Stimulated activated memory B cell treated with anti-CD40 and anti-IgM and Interleukin-4, amounts not matched to agents 10 μg/mL and 1 μg/mL and 100 μg/mL, for 72 hours (primary cell): ENCODE data around the gene ARID3A.
"Not testable (repeated sequence)": the region's sequence is repeated elsewhere in the genome, so short reads cannot be mapped to it uniquely, and the experiment has no call there.

ENCODE experiments used
- ATAC-seq: fragments of 150-1000 bp; cut with Tn5 transposase; 2 replicates; pipeline ENCODE4 v1.10.0; 2021
- H3K27ac Mint-ChIP-seq: one replicate; pipeline ENCODE4 v1.8.0; 2022; ENCODE audit warnings: mild to moderate bottlenecking, mixed read lengths
- H3K27me3 Mint-ChIP-seq: one replicate; pipeline ENCODE4 v1.8.0; 2022; ENCODE audit warnings: mixed read lengths
- H3K36me3 Mint-ChIP-seq: one replicate; pipeline ENCODE4 v1.8.0; 2022; ENCODE audit warnings: mixed read lengths
- H3K4me1 Mint-ChIP-seq: one replicate; pipeline ENCODE4 v1.8.0; 2022; ENCODE audit warnings: mixed read lengths
- H3K4me3 Mint-ChIP-seq: one replicate; pipeline ENCODE4 v1.8.0; 2022; ENCODE audit warnings: mild to moderate bottlenecking, moderate library complexity, mixed read lengths
- H3K9me3 Mint-ChIP-seq: one replicate; pipeline ENCODE4 v1.8.0; 2022; ENCODE audit warnings: mixed read lengths

The ARID3A gene, protein sequence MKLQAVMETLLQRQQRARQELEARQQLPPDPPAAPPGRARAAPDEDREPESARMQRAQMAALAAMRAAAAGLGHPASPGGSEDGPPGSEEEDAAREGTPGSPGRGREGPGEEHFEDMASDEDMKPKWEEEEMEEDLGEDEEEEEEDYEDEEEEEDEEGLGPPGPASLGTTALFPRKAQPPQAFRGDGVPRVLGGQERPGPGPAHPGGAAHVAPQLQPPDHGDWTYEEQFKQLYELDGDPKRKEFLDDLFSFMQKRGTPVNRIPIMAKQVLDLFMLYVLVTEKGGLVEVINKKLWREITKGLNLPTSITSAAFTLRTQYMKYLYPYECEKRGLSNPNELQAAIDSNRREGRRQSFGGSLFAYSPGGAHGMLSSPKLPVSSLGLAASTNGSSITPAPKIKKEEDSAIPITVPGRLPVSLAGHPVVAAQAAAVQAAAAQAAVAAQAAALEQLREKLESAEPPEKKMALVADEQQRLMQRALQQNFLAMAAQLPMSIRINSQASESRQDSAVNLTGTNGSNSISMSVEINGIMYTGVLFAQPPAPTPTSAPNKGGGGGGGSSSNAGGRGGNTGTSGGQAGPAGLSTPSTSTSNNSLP

GRCh38 chr19:925526-926322 is at the start of gene ARID3A:
Gene ARID3A, plus strand, starts transcription at chr19:926035. Its CDS starts 3,494 bp downstream, at chr19:929529.
- Mint-ChIP-seq H3K27ac (peak within 1 kb of the TSS; percentile 89), H3K36me3 (peaks cover 5% of the 10 kb centered on the region)

DNA sequence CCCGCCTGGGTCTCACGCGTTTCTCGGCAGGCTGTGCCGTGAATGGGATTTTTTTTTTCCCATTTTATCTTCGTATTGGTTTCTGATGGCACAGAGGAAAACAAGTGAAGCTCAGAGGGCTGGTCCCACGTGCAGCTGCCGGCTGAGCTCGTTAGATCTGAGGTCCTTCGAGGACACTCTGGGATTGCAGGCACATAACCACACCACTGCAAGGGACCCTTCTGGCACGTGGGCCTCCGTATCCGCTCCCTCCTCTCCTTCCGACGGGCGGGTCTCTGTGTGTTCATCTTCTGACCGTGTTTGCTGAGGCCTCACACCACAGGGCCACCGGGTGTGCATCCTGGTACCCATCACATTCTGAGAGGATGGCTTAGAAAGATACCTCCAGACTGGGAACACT is 49.7 kb upstream of the ARID3A start:
- no peaks in the 10 kb centered on the region for H3K27me3 Mint-ChIP-seq
- peaks cover 24% of the 10 kb centered on the region for H3K36me3 Mint-ChIP-seq
- H3K4me3 Mint-ChIP-seq = no peak overlapping the region
- peaks cover 34% of the 10 kb centered on the region for H3K4me1 Mint-ChIP-seq
- ATAC-seq = no peak
- no peaks in the 10 kb centered on the region for H3K9me3 Mint-ChIP-seq
- no peak overlapping the region for H3K27ac Mint-ChIP-seq

More at GRCh38 chr19:925526-926322, at the start of gene ARID3A:
- H3K4me1 Mint-ChIP-seq = peaks cover 40% of the 10 kb centered on the region
- H3K27me3 Mint-ChIP-seq = no peaks in the 10 kb centered on the region
- no peaks in the 10 kb centered on the region for H3K9me3 Mint-ChIP-seq
- peak; percentile 77 for ATAC-seq
- peak within 1 kb of the TSS; percentile 91 for H3K4me3 Mint-ChIP-seq

GRCh38 chr19:876780-877314 is 49.0 kb upstream of the ARID3A start:
- H3K36me3 Mint-ChIP-seq = peaks cover 25% of the 10 kb centered on the region
- no peak overlapping the region for H3K4me3 Mint-ChIP-seq
- ATAC-seq = no peak
- H3K27ac Mint-ChIP-seq = no peak overlapping the region
- H3K27me3 Mint-ChIP-seq = no peaks in the 10 kb centered on the region
- no peaks in the 10 kb centered on the region for H3K9me3 Mint-ChIP-seq
- peaks cover 26% of the 10 kb centered on the region for H3K4me1 Mint-ChIP-seq

GRCh38 chr19:877992-878660 is 47.7 kb upstream of the ARID3A start:
- not testable (repeated sequence) for H3K27ac Mint-ChIP-seq, H3K4me3 Mint-ChIP-seq, ATAC-seq, H3K27me3 Mint-ChIP-seq, H3K9me3 Mint-ChIP-seq
- H3K4me1 Mint-ChIP-seq = peaks cover 17% of the 10 kb centered on the region
- peaks cover 38% of the 10 kb centered on the region for H3K36me3 Mint-ChIP-seq

DNA sequence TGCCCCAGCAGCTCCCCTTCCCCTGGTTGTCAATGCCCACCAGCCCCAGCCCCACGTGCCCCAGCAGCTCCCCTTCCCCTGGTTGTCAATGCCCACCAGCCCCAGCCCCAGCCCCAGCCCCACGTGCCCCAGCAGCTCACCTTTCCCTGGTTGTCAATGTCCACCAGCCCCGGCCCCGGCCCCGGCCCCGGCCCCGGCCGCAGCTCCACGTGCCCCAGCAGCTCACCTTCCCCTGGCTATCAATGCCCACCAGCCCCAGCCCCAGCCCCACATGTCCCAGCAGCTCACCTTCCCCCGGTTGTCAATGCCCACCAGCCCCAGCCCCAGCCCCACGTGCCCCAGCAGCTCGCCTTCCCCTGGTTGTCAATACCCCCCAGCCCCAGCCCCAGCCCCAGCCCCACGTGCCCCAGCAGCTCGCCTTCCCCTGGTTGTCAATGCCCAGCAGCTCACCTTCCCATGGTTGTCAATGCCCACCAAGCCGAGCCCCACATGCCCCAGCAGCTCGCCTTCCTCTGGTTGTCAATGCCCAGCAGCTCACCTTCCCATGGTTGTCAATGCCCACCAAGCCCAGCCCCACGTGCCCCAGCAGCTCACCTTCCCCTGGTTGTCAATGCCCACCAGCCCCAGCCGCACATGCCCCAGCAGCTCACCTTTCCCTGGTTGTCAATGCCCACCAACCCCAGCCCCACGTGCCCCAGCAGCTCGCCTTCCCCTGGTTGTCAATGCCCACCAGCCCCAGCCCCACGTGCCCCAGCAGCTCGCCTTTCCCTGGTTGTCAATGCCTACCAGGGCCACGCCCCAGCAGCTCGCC is 46.9 kb upstream of the ARID3A start:
- not testable (repeated sequence) for ATAC-seq, H3K27ac Mint-ChIP-seq, H3K9me3 Mint-ChIP-seq, H3K27me3 Mint-ChIP-seq, H3K4me3 Mint-ChIP-seq
- H3K4me1 Mint-ChIP-seq = peaks cover 17% of the 10 kb centered on the region
- H3K36me3 Mint-ChIP-seq = peaks cover 44% of the 10 kb centered on the region

DNA sequence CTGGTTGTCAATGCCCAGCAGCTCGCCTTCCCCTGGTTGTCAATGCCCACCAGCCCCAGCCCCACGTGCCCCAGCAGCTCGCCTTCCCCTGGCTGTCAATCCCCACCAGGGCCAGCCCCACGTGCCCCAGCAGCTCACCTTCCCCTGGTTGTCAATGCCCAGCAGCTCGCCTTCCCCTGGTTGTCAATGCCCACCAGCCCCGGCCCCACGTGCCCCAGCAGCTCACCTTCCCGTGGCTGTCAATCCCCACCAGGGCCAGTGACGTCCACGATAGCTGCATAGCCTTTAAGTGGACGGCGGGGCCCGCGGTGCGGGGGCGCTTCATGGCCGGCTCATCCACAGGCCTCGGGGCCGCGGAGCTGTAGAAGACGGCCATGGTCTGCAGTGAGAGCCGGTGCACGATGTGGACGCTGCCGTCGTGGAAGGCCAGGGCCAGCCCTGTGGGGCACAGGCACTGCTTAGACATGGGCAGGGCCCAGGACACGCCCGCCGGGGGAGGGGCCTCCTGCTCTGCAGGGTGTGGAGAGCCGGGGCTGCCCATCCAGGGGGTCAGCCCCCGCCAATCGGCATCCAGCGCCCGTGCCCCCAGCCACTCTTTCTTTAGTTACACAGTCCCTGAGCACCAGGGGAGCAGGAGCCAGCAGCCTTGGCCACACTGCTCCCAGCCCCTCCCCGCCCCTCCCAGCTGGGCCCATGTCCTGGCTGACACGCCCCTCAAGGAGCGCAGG is 46.0 kb upstream of the ARID3A start:
- Mint-ChIP-seq H3K27me3 (no peaks in the 10 kb centered on the region), H3K36me3 (peaks cover 44% of the 10 kb centered on the region), H3K9me3 (no peaks in the 10 kb centered on the region), H3K27ac (no peak overlapping the region), H3K4me3 (no peak overlapping the region), H3K4me1 (peaks cover 17% of the 10 kb centered on the region)
- ATAC-seq = no peak

GRCh38 chr19:881385-882071 is 44.3 kb upstream of the ARID3A start:
- no peak overlapping the region for H3K27ac Mint-ChIP-seq

GRCh38 chr19:882871-883497 is 42.9 kb upstream of the ARID3A start:
- peaks cover 47% of the 10 kb centered on the region for H3K36me3 Mint-ChIP-seq
- H3K27ac Mint-ChIP-seq = no peak overlapping the region
- no peak overlapping the region for H3K4me3 Mint-ChIP-seq
- H3K4me1 Mint-ChIP-seq = peaks cover 10% of the 10 kb centered on the region
- no peaks in the 10 kb centered on the region for H3K27me3 Mint-ChIP-seq
- no peak for ATAC-seq
- H3K9me3 Mint-ChIP-seq = no peaks in the 10 kb centered on the region

More at GRCh38 chr19:881385-882071, 44.3 kb upstream of the ARID3A start:
- Mint-ChIP-seq H3K9me3 (no peaks in the 10 kb centered on the region), H3K27me3 (no peaks in the 10 kb centered on the region), H3K36me3 (peaks cover 47% of the 10 kb centered on the region), H3K4me1 (peaks cover 10% of the 10 kb centered on the region), H3K4me3 (no peak overlapping the region)
- ATAC-seq = no peak

DNA sequence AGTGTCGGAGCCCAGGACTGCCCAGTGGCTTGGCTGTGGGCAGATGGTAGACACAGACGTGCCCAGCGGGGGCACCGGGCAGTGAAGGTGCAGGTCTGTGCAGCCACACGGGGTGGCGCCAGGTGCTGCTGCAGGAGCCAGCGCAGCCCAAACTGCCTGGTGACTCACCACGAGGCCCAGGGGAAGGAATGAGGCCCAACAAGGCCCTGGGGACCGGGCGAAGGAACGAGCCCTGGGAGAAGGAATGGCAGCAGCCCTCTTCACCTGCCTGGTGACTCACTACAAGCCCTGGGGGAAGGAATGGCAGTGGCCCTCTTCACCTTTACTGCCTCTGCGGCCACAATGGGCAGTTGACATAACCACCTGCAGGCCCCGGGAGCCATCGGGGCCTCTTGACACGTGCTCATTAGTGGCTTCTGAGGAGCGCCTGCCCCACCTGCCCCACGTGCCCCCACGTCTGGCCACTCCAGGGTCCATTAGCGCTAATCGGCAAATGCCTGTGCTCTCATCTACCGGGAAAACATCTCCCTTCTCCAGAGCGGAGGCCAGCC is 42.1 kb upstream of the ARID3A start:
- peaks cover 48% of the 10 kb centered on the region for H3K36me3 Mint-ChIP-seq
- no peak for ATAC-seq
- H3K27ac Mint-ChIP-seq = no peak overlapping the region

DNA sequence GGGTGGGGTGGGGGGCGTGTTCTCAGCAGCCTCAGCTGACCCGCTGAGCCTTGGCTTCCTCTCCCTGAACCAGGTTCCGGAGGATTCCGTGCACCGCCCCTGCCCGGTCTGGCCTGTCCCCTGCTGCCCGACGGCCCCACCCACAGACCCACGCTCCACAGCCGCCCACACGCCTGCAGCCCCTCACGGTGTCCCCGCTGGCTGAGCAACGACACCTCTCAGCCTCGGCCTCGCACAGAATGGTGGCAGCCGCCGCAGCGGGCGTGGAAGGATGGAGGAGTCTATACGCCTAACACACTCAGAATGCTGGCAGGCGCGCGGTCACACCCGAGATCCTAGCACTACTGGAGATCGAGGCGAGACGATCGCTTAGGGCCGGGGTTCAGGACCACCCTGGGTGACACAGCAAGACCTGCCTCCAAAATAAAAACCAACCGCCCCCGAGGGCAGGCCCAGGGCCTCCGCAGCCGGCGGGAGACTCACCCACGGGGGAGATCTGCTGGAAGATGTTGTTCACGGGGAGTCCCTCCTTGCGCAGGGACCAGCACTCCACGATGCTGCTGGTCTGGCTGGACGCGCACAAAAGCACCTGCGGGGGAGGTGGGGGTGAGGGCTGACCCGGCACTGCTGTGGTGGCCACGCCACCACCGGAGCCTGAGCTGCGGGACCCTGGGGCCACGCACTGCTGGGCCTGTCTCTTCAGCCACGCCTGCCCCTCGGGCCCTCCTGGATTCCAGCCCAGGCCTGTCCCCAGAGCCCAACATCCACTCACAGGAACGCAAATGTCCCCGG is 41.2 kb upstream of the ARID3A start:
- peaks cover 45% of the 10 kb centered on the region for H3K36me3 Mint-ChIP-seq
- H3K4me3 Mint-ChIP-seq = no peak overlapping the region
- H3K27ac Mint-ChIP-seq = no peak overlapping the region
- no peaks in the 10 kb centered on the region for H3K9me3 Mint-ChIP-seq
- ATAC-seq = no peak
- H3K27me3 Mint-ChIP-seq = no peaks in the 10 kb centered on the region
- peaks cover 12% of the 10 kb centered on the region for H3K4me1 Mint-ChIP-seq

More for the DNA sequence above, 42.1 kb upstream of the ARID3A start:
- Mint-ChIP-seq H3K27me3 (no peaks in the 10 kb centered on the region), H3K9me3 (no peaks in the 10 kb centered on the region), H3K4me1 (peaks cover 14% of the 10 kb centered on the region), H3K4me3 (no peak overlapping the region)

GRCh38 chr19:885536-886224 is 40.2 kb upstream of the ARID3A start:
- Mint-ChIP-seq H3K27ac (no peak overlapping the region), H3K36me3 (peaks cover 41% of the 10 kb centered on the region), H3K27me3 (no peaks in the 10 kb centered on the region), H3K4me3 (no peak overlapping the region), H3K9me3 (no peaks in the 10 kb centered on the region), H3K4me1 (peaks cover 12% of the 10 kb centered on the region)
- no peak for ATAC-seq
